Ammon's horn (tissue), 1 donor: ENCODE data around the gene TNFSF10.
"Not testable (repeated sequence)": the region's sequence is repeated elsewhere in the genome, so short reads cannot be mapped to it uniquely, and the experiment has no call there.

Source experiments
- DNase-seq: peaks from one replicate; pipeline ENCODE4 v3.0.0-alpha.2; 2016; ENCODE audit warnings: low spot score

The TNFSF10 gene

GRCh38 chr3:172543884-172544283 lies 20.7 kb upstream of the TNFSF10 start:
- DNase-seq, result no peak

- no peak for DNase-seq
Measured at GRCh38 chr3:172543419-172543818, 20.2 kb upstream of the TNFSF10 start.

- no peak for DNase-seq
Measured at GRCh38 chr3:172542999-172543398, 19.8 kb upstream of the TNFSF10 start.

- DNase-seq, result no peak
Measured at GRCh38 chr3:172541945-172542488, 18.8 kb upstream of the TNFSF10 start.

GRCh38 chr3:172540049-172540448 lies 16.8 kb upstream of the TNFSF10 start:
- DNase-seq, result no peak

- DNase-seq, result no peak
Measured at GRCh38 chr3:172539273-172539672, 16.0 kb upstream of the TNFSF10 start.

- no peak for DNase-seq
Measured at GRCh38 chr3:172538368-172539151, 15.3 kb upstream of the TNFSF10 start.

GRCh38 chr3:172537507-172538158 lies 14.4 kb upstream of the TNFSF10 start:
- DNase-seq, result no peak

- no peak for DNase-seq
Measured at GRCh38 chr3:172536993-172537419, 13.8 kb upstream of the TNFSF10 start.

GRCh38 chr3:172536505-172536904 lies 13.3 kb upstream of the TNFSF10 start:
- DNase-seq, result no peak

GRCh38 chr3:172530566-172530965 lies 7.3 kb upstream of the TNFSF10 start:
- DNase-seq, result no peak

- no peak for DNase-seq
Measured at GRCh38 chr3:172530101-172530561, 6.9 kb upstream of the TNFSF10 start.

- DNase-seq, result no peak
Measured at GRCh38 chr3:172528677-172529076, 5.4 kb upstream of the TNFSF10 start.

- no peak for DNase-seq
Measured at GRCh38 chr3:172527306-172527705, 4.1 kb upstream of the TNFSF10 start.

- no peak for DNase-seq
Measured at GRCh38 chr3:172525116-172525613, 1.9 kb upstream of the TNFSF10 start.

- DNase-seq, result no peak
Measured at GRCh38 chr3:172524611-172525010, 1.4 kb upstream of the TNFSF10 start.

- not testable (repeated sequence) for DNase-seq
Measured at GRCh38 chr3:172521837-172522726, 1.1 kb downstream of the TNFSF10 start.

GRCh38 chr3:172520301-172520831 lies 2.9 kb downstream of the TNFSF10 start:
- DNase-seq, result no peak

- DNase-seq, result no peak
Measured at GRCh38 chr3:172519740-172520139, 3.5 kb downstream of the TNFSF10 start.

- DNase-seq, result no peak
Measured at GRCh38 chr3:172518929-172519640, 4.1 kb downstream of the TNFSF10 start.
